ENCODE results near the gene GCHFR.

Gene GCHFR

GRCh38 chr15:40808861-40809450 lies 45.1 kb downstream of the GCHFR start:
- in situ Hi-C loops (cut with MboI; ENCODE audit: low sequenced_read_pairs) = no loop called here

- in situ Hi-C loops (cut with MboI; ENCODE audit: low sequenced_read_pairs) = no loop called here
Measured at GRCh38 chr15:40812721-40813425, 49.0 kb downstream of the GCHFR start.

GRCh38 chr15:40815042-40815698 lies 51.3 kb downstream of the GCHFR start:
- in situ Hi-C loops (cut with MboI; ENCODE audit: low sequenced_read_pairs) = no loop called here
